GM12878 (cell line): Measurements from ENCODE around the gene CACNA2D3. TPM values are rescaled to one million over a fixed set of nuclear protein-coding genes. Genes with fewer than 3 reads are reported as not detected.

Experiments used
- ATAC-seq: fragments of 200-7000 bp; cut with Tn5 transposase; 3 replicates; pipeline ENCODE4 v1.9.1; 2020; ENCODE audit warnings: mild to moderate bottlenecking, moderate library complexity
- BruUV-seq: library from RNA; stranded (reverse); fragments of 400-500 nt; replicated peaks from 2 replicates; lab custom pipeline; 2021; lab: Mats Ljungman, UMichigan
- CTCF ChIA-PET: fragments of 300-600 bp; sonication (Branson Sonifier 250); formaldehyde crosslinking; extraction: SDS; loops from one replicate; lab custom pipeline; 2021; ENCODE audit warnings: inconsistent platforms; lab: Yijun Ruan, JAX
- POLR2A ChIA-PET: fragments of 350-600 bp; formaldehyde crosslinking; extraction: SDS; loops from one replicate; lab custom pipeline; 2021; ENCODE audit warnings: inconsistent platforms; lab: Charles Lee
- RAD21 ChIA-PET: fragments of 300-600 bp; sonication (Branson Sonifier 250); formaldehyde crosslinking; loops from one replicate; lab custom pipeline; 2023; ENCODE audit warnings: antibody characterized with exemption; ENCODE audit not compliant: unreplicated experiment; lab: Charles Lee
- SMC1A ChIA-PET: fragments of 300-600 bp; sonication (Branson Sonifier 250); formaldehyde crosslinking; loops from one replicate; lab custom pipeline; 2023; ENCODE audit not compliant: unreplicated experiment, uncharacterized antibody; lab: Charles Lee
- DNase-seq: peaks from one replicate; pipeline ENCODE4 v3.0.0-alpha.2; 2011; ENCODE audit warnings: low read depth, low spot score
- FAIRE-seq: peaks from 3 replicates; lab custom pipeline; 2011; peaks lifted over from hg19 to GRCh38; lab: Jason Lieb, UNC
- H2AFZ ChIP-seq: 2 replicates; pipeline ENCODE4 v1.6.0; 2011; ENCODE audit warnings: low read depth, low read length, control low read depth; ENCODE audit not compliant: control insufficient read depth
- H3K27ac ChIP-seq: 2 replicates; pipeline ENCODE4 v1.5.1; 2011; ENCODE audit warnings: control low read depth; ENCODE audit not compliant: control insufficient read depth, insufficient read depth
- H3K27me3 ChIP-seq, 2 experiments: replicated peaks in 1 of 2; 2 replicates each; pipeline versions ENCODE4 v1.6.0 to v1.6.1; 2011; ENCODE audit warnings: low read length in 1 of 2; ENCODE audit not compliant: control insufficient read depth in 2 of 2, insufficient read depth in 2 of 2
- H3K36me3 ChIP-seq, 2 experiments: 2 replicates each; pipeline ENCODE4 v1.5.1; 2011; ENCODE audit warnings: low read length in 1 of 2; ENCODE audit not compliant: control insufficient read depth in 2 of 2, insufficient read depth in 2 of 2
- H3K4me1 ChIP-seq: 2 replicates; pipeline ENCODE4 v1.6.1; 2011; ENCODE audit warnings: mild to moderate bottlenecking, low read length, moderate library complexity, mixed read lengths; ENCODE audit not compliant: control insufficient read depth, insufficient read depth
- H3K4me2 ChIP-seq: 2 replicates; pipeline ENCODE4 v1.6.0; 2011; ENCODE audit warnings: control low read depth; ENCODE audit not compliant: control insufficient read depth, insufficient read depth
- H3K4me3 ChIP-seq: fragments of 200-600 bp; sonication (generic); 2 replicates; pipeline ENCODE4 v1.5.1; 2016
- H3K79me2 ChIP-seq: 2 replicates; pipeline ENCODE4 v1.6.0; 2011; ENCODE audit warnings: low read length; ENCODE audit not compliant: control insufficient read depth, insufficient read depth
- H3K9ac ChIP-seq: 2 replicates; pipeline ENCODE4 v1.8.0; 2011; ENCODE audit warnings: low read length, control low read depth, mixed read lengths; ENCODE audit not compliant: control insufficient read depth, insufficient read depth
- H3K9me3 ChIP-seq: replicated peaks from 3 replicates; pipeline ENCODE4 v1.5.1; 2011; ENCODE audit warnings: mild to moderate bottlenecking, low read length; ENCODE audit not compliant: control insufficient read depth, insufficient read depth
- H4K20me1 ChIP-seq: 2 replicates; pipeline ENCODE4 v1.6.0; 2011; ENCODE audit not compliant: control insufficient read depth, insufficient read depth
- DPF2 ChIP-seq: fragments of 450-650 bp; IDR thresholded peaks from 2 replicates; pipeline ENCODE4 v1.6.1; 2017; ENCODE audit warnings: mild to moderate bottlenecking
- EED ChIP-seq: sonication (generic); IDR thresholded peaks from 2 replicates; pipeline ENCODE4 v1.6.1; 2016; ENCODE audit warnings: antibody characterized with exemption, low read depth
- HDAC6 ChIP-seq: fragments of 200-600 bp; sonication (generic); IDR thresholded peaks from one replicate; pipeline ENCODE4 v1.8.0; 2017; ENCODE audit warnings: antibody characterized with exemption; ENCODE audit not compliant: unreplicated experiment
- JUNB ChIP-seq: IDR thresholded peaks from 2 replicates; pipeline ENCODE4 v1.6.1; 2016; ENCODE audit warnings: antibody characterized with exemption, mild to moderate bottlenecking
- REST ChIP-seq: IDR thresholded peaks from 2 replicates; pipeline ENCODE4 v1.6.1; 2012; ENCODE audit warnings: mild to moderate bottlenecking, low read depth, low read length
- STAT3 ChIP-seq: IDR thresholded peaks from 2 replicates; pipeline ENCODE4 v1.6.1; 2011; ENCODE audit warnings: low read depth, low read length, improper control_type of control experiment
- TAF1 ChIP-seq: IDR thresholded peaks from 2 replicates; pipeline ENCODE4 v1.6.1; 2011; ENCODE audit warnings: mild to moderate bottlenecking, low read depth, low read length, borderline replicate concordance
- ZBTB4 ChIP-seq: fragments of 450-650 bp; formaldehyde crosslinking; IDR thresholded peaks from 2 replicates; pipeline ENCODE4 v1.4.0; 2022; ENCODE audit warnings: mild to moderate bottlenecking, moderate library complexity
- ZNF24 ChIP-seq: fragments of 450-650 bp; IDR thresholded peaks from 2 replicates; pipeline ENCODE4 v1.6.1; 2017; ENCODE audit warnings: antibody characterized with exemption, mild to moderate bottlenecking
- ZSCAN29 ChIP-seq: fragments of 450-650 bp; IDR thresholded peaks from 2 replicates; pipeline ENCODE4 v1.6.1; 2017; ENCODE audit warnings: mild to moderate bottlenecking, moderate library complexity
- ZZZ3 ChIP-seq: IDR thresholded peaks from 2 replicates; pipeline ENCODE4 v1.6.1; 2011; ENCODE audit warnings: low read depth; ENCODE audit not compliant: control insufficient read depth, insufficient read length
- WGBS: methylation state at CpG from one replicate; pipeline ENCODE4 v1.1.6; 2016; ENCODE audit warnings: low lambda C conversion rate; ENCODE audit not compliant: insufficient replicate concordance, insufficient coverage; ENCODE audit errors: missing lambda C conversion rate; 5-methylcytosine and 5-hydroxymethylcytosine counted together
- in situ Hi-C: fragments of 300-500 bp; cut with MboI; formaldehyde crosslinking; loops from 9 replicates; pipeline ENCODE4 v1.14.3; 2018; ENCODE audit warnings: mixed read lengths
- intact Hi-C: fragments of 100-400 bp; cut with micrococcal nuclease; formaldehyde crosslinking; loops from one replicate; pipeline ENCODE4 v1.14.2; 2022; ENCODE audit not compliant: unreplicated experiment
- polyA plus RNA-seq, 11 experiments: library from polyadenylated mRNA; depleted of rRNA in 4 of 11; unstranded in 6 of 11; stranded (reverse) in 5 of 11; fragments of >200 nt; fragmentation: Nextera tagmentation in 4 of 11; fragmentation: Illumina TruSeq in 1 of 11; extraction: Ambion mirVana in 4 of 11; extraction: Trizol in 1 of 11; gene quantifications; 1 replicate in 1 of 11; 2 replicates in 10 of 11; pipeline versions ENCODE4 v1.2.1 to v1.2.3, GENCODE V29; 2011 to 2016; ENCODE audit warnings: inconsistent platforms in 2 of 11, missing spikeins in 2 of 11, low read depth in 1 of 11
- total RNA-seq, 4 experiments: library from RNA; depleted of rRNA in 3 of 4; stranded (reverse); fragments of >200 nt in 3 of 4; fragmentation: Illumina TruSeq in 1 of 4; extraction: Trizol in 1 of 4; gene quantifications; 2 replicates each; pipeline versions ENCODE4 v1.2.1 to v1.2.3, GENCODE V29; 2013 to 2021
- TF ChIP-seq, protein P1 (sequence below): IDR thresholded peaks from 2 replicates; pipeline ENCODE4 v1.6.1; 2012; ENCODE audit warnings: improper control_type of control experiment, low read depth, low read length; ENCODE audit not compliant: insufficient replicate concordance

The CACNA2D3 gene
- total and polyA plus RNA-seq, 10 of the 15 experiments (the other 5 are each of a cell fraction or from before 2014, with no cell fraction given) = not detected

- Histone ChIP-seq H3K27me3 (no peaks in the 10 kb centered on the region; a peak in 1 of 4 replicates), H2AFZ (no peak overlapping the region), H3K4me2 (no peak overlapping the region), H3K4me1 (no peaks in the 10 kb centered on the region), H3K36me3 (no peaks in the 10 kb centered on the region), H3K9ac (no peak overlapping the region), H4K20me1 (no peaks in the 10 kb centered on the region), H3K4me3 (no peak overlapping the region), H3K79me2 (no peaks in the 10 kb centered on the region), H3K9me3 (no peaks in the 10 kb centered on the region; the same call in 2 of the 3 replicates), H3K27ac (no peak overlapping the region)
- DNase-seq = no peak
- intact Hi-C loops (no loop called here), in situ Hi-C loops (no loop called here)
- ChIA-PET RAD21 (no interaction called here), SMC1A (no interaction called here), POLR2A (no interaction called here), CTCF (no interaction called here)
- ATAC-seq = no peak
- TF ChIP-seq TAF1 = no peak
- TF ChIP-seq EED = no peak
- TF ChIP-seq, protein P1, sequence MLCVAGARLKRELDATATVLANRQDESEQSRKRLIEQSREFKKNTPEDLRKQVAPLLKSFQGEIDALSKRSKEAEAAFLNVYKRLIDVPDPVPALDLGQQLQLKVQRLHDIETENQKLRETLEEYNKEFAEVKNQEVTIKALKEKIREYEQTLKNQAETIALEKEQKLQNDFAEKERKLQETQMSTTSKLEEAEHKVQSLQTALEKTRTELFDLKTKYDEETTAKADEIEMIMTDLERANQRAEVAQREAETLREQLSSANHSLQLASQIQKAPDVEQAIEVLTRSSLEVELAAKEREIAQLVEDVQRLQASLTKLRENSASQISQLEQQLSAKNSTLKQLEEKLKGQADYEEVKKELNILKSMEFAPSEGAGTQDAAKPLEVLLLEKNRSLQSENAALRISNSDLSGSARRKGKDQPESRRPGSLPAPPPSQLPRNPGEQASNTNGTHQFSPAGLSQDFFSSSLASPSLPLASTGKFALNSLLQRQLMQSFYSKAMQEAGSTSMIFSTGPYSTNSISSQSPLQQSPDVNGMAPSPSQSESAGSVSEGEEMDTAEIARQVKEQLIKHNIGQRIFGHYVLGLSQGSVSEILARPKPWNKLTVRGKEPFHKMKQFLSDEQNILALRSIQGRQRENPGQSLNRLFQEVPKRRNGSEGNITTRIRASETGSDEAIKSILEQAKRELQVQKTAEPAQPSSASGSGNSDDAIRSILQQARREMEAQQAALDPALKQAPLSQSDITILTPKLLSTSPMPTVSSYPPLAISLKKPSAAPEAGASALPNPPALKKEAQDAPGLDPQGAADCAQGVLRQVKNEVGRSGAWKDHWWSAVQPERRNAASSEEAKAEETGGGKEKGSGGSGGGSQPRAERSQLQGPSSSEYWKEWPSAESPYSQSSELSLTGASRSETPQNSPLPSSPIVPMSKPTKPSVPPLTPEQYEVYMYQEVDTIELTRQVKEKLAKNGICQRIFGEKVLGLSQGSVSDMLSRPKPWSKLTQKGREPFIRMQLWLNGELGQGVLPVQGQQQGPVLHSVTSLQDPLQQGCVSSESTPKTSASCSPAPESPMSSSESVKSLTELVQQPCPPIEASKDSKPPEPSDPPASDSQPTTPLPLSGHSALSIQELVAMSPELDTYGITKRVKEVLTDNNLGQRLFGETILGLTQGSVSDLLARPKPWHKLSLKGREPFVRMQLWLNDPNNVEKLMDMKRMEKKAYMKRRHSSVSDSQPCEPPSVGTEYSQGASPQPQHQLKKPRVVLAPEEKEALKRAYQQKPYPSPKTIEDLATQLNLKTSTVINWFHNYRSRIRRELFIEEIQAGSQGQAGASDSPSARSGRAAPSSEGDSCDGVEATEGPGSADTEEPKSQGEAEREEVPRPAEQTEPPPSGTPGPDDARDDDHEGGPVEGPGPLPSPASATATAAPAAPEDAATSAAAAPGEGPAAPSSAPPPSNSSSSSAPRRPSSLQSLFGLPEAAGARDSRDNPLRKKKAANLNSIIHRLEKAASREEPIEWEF = no peak
- TF ChIP-seq REST = no peak
- TF ChIP-seq ZSCAN29 = no peak
- TF ChIP-seq STAT3 = no peak
- TF ChIP-seq ZZZ3 = no peak
- TF ChIP-seq DPF2 = no peak
- TF ChIP-seq JUNB = no peak
- no peak for TF ChIP-seq ZBTB4 (CRISPR knock-in tag)
- no peak for TF ChIP-seq ZNF24
- TF ChIP-seq HDAC6 = no peak
- FAIRE-seq = no peak
- 30% methylated on average over 4 of the region's 4 CpGs for WGBS
- BruUV-seq = no TSS peak
Observed at GRCh38 chr3:55030938-55031337, 908.6 kb downstream of the CACNA2D3 start.
